ENCODE measurements around the gene SLC4A1. TPM values are rescaled to one million over a fixed set of nuclear protein-coding genes. Genes with fewer than 3 reads are reported as not detected.

The SLC4A1 gene
- total and polyA plus RNA-seq, 2 experiments from 2014 or later = not detected

- TF ChIP-seq ETS1 (IDR thresholded peaks at IDR 0.05) (no peak), ZNF114 (CRISPR knock-in tag; IDR thresholded peaks at IDR 0.05) (no peak), EZH2phosphoT487 (IDR thresholded peaks at IDR 0.05; ENCODE audit: unreplicated experiment) (no peak)
These were observed 4.5 kb downstream of the SLC4A1 start (continued) for GRCh38 chr17:44263345-44263902.

- H3K4me1 Mint-ChIP-seq = no peaks in the 10 kb centered on the region; the same call in 2 of the 3 replicates
- H3K9me2 ChIP-seq (ENCODE audit: insufficient read depth) = no peaks in the 10 kb centered on the region
- no peaks in the 10 kb centered on the region for H3K36me3 Mint-ChIP-seq (ENCODE audit: low read depth)
- no peak for DNase-seq (ENCODE audit: low spot score)
- no peaks in the 10 kb centered on the region for H4K20me1 ChIP-seq (replicated peaks; ENCODE audit: insufficient read depth)
- H3K27ac ChIP-seq (ENCODE audit: low read depth) = no peak overlapping the region
- no peak overlapping the region for H3K4me3 ChIP-seq
- H3K79me2 ChIP-seq (replicated peaks; ENCODE audit: insufficient read depth) = no peaks in the 10 kb centered on the region
- no peak overlapping the region for H3K27ac Mint-ChIP-seq
- no peak overlapping the region for H3K4me2 ChIP-seq
- ATAC-seq = no peak
- no peak overlapping the region for H3K4me3 Mint-ChIP-seq
- H3K4me1 ChIP-seq (ENCODE audit: insufficient read depth) = no peaks in the 10 kb centered on the region
- H2AFZ ChIP-seq = no peak overlapping the region
- no peaks in the 10 kb centered on the region for H3K9me3 Mint-ChIP-seq
- no peak for TF ChIP-seq EZH2 (IDR thresholded peaks at IDR 0.05; ENCODE audit: low read depth, unreplicated experiment)
- TF ChIP-seq ZNF462 (CRISPR knock-in tag; IDR thresholded peaks at IDR 0.05) = no peak
- TF ChIP-seq ZNF331 (CRISPR knock-in tag; IDR thresholded peaks at IDR 0.05; ENCODE audit: low read depth) = no peak
- no peaks in the 10 kb centered on the region for H3F3A ChIP-seq (replicated peaks; ENCODE audit: low read depth)
- H3K27me3 ChIP-seq (ENCODE audit: insufficient read depth) = no peaks in the 10 kb centered on the region
- H3K27me3 Mint-ChIP-seq (ENCODE audit: insufficient read depth, low read depth, poor library complexity) = peaks cover 12% of the 10 kb centered on the region
- no peaks in the 10 kb centered on the region for H3K36me3 ChIP-seq (ENCODE audit: insufficient read depth)
These were observed 5.2 kb downstream of the SLC4A1 start for GRCh38 chr17:44262654-44263225.

Measured in GM23338 (cell line).